NT2/D1 (cell line): ENCODE measurements around the gene BMPER.

Experiments used
- SUZ12 ChIP-seq: IDR thresholded peaks from 2 replicates; pipeline ENCODE4 v1.6.1; 2011; ENCODE audit not compliant: insufficient read length, insufficient read depth; ENCODE audit errors: extremely low read depth
- YY1 ChIP-seq: IDR thresholded peaks from 2 replicates; pipeline ENCODE4 v1.6.1; 2011; ENCODE audit not compliant: insufficient read length, insufficient read depth
- ZNF274 ChIP-seq: IDR thresholded peaks from 2 replicates; pipeline ENCODE4 v1.6.1; 2011; ENCODE audit warnings: mild to moderate bottlenecking, low read depth, low read length

DNA sequence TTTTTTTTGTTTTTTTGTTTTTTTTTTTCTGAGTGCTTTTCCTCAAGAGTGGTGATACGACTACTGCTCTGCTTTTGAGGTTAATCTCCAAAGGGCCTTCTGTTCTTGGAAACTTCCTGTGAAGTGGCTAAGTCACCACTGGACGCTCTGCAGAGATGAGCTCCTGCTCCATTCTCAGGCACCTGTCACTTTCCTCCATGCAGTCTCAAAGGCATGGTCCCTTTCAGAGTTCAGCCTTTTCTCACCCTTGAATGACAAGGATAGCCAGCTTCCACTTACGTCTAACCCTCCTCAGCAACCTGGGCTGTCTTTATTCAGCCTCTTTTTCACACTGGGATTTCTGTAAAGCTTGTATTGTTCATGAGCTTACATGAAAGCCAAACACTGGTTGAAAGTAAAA, 65.8 kb downstream of the BMPER start:
- TF ChIP-seq ZNF274 (no peak), YY1 (no peak), SUZ12 (no peak)
